ENCODE data around the gene ELOVL4. TPM values are rescaled to one million over a fixed set of nuclear protein-coding genes. Genes with fewer than 3 reads are reported as not detected.

The ELOVL4 gene
- polyA plus RNA-seq, 1 donor (not counting 4 experiments of a cell fraction or from before 2014, with no cell fraction given) = 6.1 TPM

DNA sequence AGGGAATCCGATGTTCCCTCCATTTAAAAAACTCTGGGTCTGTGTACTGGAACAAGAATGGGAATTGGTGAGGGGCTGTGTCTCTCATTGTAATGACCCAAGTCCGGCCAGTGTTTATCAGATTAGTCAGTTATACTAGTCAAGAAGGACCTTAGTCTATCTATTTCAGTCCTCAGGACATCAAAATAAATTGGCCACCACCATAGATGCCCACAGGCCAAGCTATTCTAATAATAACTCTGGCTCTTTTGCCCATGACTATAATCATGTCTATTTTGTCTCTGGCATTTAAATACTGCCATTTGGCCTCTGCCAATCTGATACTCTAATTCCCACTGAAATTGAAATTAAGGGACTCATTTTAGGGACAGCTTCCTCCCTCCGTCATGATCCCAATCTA lies 37.8 kb downstream of the ELOVL4 start:
- DNase-seq (ENCODE audit: low read depth, low spot score) (no peak), FAIRE-seq (no peak)
- no peak overlapping the region for H3K27ac ChIP-seq (ENCODE audit: control insufficient read depth, insufficient read depth, low read length)
- no peak overlapping the region for H3K9ac ChIP-seq (ENCODE audit: control insufficient read depth, extremely low read depth, insufficient read depth, low read length)
- H3K4me1 ChIP-seq (ENCODE audit: control insufficient read depth, extremely low read depth, insufficient read depth, low read length) = no peaks in the 10 kb centered on the region
- no peaks in the 10 kb centered on the region for H3K79me2 ChIP-seq (ENCODE audit: control insufficient read depth, insufficient read depth, low read length)
- H3K36me3 ChIP-seq (ENCODE audit: control insufficient read depth in 2 of 2, extremely low read depth in 1 of 2, insufficient read depth in 2 of 2, low read length in 2 of 2) = no peaks in the 10 kb centered on the region
- TF ChIP-seq, protein P1, sequence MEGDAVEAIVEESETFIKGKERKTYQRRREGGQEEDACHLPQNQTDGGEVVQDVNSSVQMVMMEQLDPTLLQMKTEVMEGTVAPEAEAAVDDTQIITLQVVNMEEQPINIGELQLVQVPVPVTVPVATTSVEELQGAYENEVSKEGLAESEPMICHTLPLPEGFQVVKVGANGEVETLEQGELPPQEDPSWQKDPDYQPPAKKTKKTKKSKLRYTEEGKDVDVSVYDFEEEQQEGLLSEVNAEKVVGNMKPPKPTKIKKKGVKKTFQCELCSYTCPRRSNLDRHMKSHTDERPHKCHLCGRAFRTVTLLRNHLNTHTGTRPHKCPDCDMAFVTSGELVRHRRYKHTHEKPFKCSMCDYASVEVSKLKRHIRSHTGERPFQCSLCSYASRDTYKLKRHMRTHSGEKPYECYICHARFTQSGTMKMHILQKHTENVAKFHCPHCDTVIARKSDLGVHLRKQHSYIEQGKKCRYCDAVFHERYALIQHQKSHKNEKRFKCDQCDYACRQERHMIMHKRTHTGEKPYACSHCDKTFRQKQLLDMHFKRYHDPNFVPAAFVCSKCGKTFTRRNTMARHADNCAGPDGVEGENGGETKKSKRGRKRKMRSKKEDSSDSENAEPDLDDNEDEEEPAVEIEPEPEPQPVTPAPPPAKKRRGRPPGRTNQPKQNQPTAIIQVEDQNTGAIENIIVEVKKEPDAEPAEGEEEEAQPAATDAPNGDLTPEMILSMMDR (optimal IDR thresholded peaks at IDR 0.05 in 1 of 3, IDR thresholded peaks at IDR 0.05 in 1 of 3, conservative IDR thresholded peaks at IDR 0.05 in 1 of 3; ENCODE audit: extremely low read depth in 1 of 3, insufficient read depth in 2 of 3, low read length in 3 of 3) = no peak
- TF ChIP-seq EZH2 (IDR thresholded peaks at IDR 0.05; ENCODE audit: low read length) = no peak
- no peak overlapping the region for H2AFZ ChIP-seq (ENCODE audit: control insufficient read depth, low read length)
- no peaks in the 10 kb centered on the region for H4K20me1 ChIP-seq (ENCODE audit: control insufficient read depth, extremely low read depth, insufficient read depth, low read length)
- no peaks in the 10 kb centered on the region for H3K27me3 ChIP-seq (ENCODE audit: control insufficient read depth, extremely low read depth, insufficient read depth, low read length)
- H3K4me2 ChIP-seq (ENCODE audit: control insufficient read depth, extremely low read depth, insufficient read depth, low read depth, low read length) = no peak overlapping the region
- no peak overlapping the region for H3K4me3 ChIP-seq (ENCODE audit: control insufficient read depth in 2 of 3, extremely low read depth in 1 of 3, insufficient read depth in 2 of 3, low read depth in 1 of 3, low read length in 3 of 3)
- no peaks in the 10 kb centered on the region for H3K9me3 ChIP-seq (ENCODE audit: control insufficient read depth, low read depth, low read length)
- no peaks in the 10 kb centered on the region for H3K9me1 ChIP-seq (ENCODE audit: control insufficient read depth, extremely low read depth, insufficient read depth, low read length)
- dilution Hi-C loops (cut with MboI; ENCODE audit: extremely low pct_ligation_motif_present, low sequenced_read_pairs) = no loop called here

DNA sequence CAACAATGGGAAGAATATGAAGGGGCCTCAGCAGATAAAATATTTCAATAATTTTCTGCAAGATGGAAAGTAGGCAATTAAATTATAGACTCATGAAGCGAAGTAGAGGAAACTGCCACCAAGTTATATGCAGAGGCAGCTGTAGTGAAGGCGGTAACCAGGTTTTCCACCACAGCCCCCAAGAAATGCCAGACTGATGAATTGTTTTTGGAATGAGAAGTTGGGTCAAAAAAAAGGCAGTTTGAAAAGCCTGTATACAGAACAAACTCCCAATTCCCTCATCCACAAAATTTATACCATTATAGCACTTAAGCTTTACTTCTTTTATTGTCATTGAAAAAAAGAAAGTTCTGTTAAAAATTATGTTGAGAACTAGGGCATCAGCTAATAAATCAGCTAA lies 45.3 kb downstream of the ELOVL4 start:
- H3K4me2 ChIP-seq (ENCODE audit: control insufficient read depth, extremely low read depth, insufficient read depth, low read depth, low read length) = no peak overlapping the region
- TF ChIP-seq EZH2 (IDR thresholded peaks at IDR 0.05; ENCODE audit: low read length) = no peak
- TF ChIP-seq, protein P1 (optimal IDR thresholded peaks at IDR 0.05 in 1 of 3, IDR thresholded peaks at IDR 0.05 in 1 of 3, conservative IDR thresholded peaks at IDR 0.05 in 1 of 3; ENCODE audit: extremely low read depth in 1 of 3, insufficient read depth in 2 of 3, low read length in 3 of 3) = no peak
- FAIRE-seq (no peak), DNase-seq (ENCODE audit: low read depth, low spot score) (no peak)
- H3K9ac ChIP-seq (ENCODE audit: control insufficient read depth, extremely low read depth, insufficient read depth, low read length) = no peak overlapping the region
- H3K4me1 ChIP-seq (ENCODE audit: control insufficient read depth, extremely low read depth, insufficient read depth, low read length) = no peaks in the 10 kb centered on the region
- no peak overlapping the region for H3K4me3 ChIP-seq (ENCODE audit: control insufficient read depth in 2 of 3, extremely low read depth in 1 of 3, insufficient read depth in 2 of 3, low read depth in 1 of 3, low read length in 3 of 3)
- H4K20me1 ChIP-seq (ENCODE audit: control insufficient read depth, extremely low read depth, insufficient read depth, low read length) = no peaks in the 10 kb centered on the region
- H3K79me2 ChIP-seq (ENCODE audit: control insufficient read depth, insufficient read depth, low read length) = no peaks in the 10 kb centered on the region
- dilution Hi-C loops (cut with MboI; ENCODE audit: extremely low pct_ligation_motif_present, low sequenced_read_pairs) = no loop called here
- no peaks in the 10 kb centered on the region for H3K36me3 ChIP-seq (ENCODE audit: control insufficient read depth in 2 of 2, extremely low read depth in 1 of 2, insufficient read depth in 2 of 2, low read length in 2 of 2)
- no peaks in the 10 kb centered on the region for H3K27me3 ChIP-seq (ENCODE audit: control insufficient read depth, extremely low read depth, insufficient read depth, low read length)
- H3K9me3 ChIP-seq (ENCODE audit: control insufficient read depth, low read depth, low read length) = no peaks in the 10 kb centered on the region
- H3K27ac ChIP-seq (ENCODE audit: control insufficient read depth, insufficient read depth, low read length) = no peak overlapping the region
- no peak overlapping the region for H2AFZ ChIP-seq (ENCODE audit: control insufficient read depth, low read length)
- no peaks in the 10 kb centered on the region for H3K9me1 ChIP-seq (ENCODE audit: control insufficient read depth, extremely low read depth, insufficient read depth, low read length)
